Measurements from ENCODE around the gene SLC5A1.

DNA sequence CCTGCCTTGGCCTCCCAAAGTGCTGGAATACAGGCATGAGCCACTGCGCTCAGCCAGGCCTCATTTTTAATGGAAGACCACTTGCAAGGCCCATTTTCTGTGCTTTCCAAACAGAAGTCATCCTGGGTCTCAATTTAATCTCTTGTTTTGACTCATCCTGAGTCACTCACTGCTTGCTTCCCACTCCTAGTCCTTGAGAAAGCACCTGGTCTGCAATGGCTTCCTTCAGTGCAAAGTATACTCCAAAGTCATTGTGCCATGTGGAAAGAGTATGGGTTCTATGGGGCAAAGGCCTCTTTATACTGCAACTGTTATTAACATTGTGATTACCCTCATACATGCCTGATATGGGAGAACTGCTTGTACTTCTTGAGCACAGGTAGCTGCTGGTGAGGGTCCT lies 18.3 kb upstream of the SLC5A1 start:
- TF ChIP-seq, protein P1, sequence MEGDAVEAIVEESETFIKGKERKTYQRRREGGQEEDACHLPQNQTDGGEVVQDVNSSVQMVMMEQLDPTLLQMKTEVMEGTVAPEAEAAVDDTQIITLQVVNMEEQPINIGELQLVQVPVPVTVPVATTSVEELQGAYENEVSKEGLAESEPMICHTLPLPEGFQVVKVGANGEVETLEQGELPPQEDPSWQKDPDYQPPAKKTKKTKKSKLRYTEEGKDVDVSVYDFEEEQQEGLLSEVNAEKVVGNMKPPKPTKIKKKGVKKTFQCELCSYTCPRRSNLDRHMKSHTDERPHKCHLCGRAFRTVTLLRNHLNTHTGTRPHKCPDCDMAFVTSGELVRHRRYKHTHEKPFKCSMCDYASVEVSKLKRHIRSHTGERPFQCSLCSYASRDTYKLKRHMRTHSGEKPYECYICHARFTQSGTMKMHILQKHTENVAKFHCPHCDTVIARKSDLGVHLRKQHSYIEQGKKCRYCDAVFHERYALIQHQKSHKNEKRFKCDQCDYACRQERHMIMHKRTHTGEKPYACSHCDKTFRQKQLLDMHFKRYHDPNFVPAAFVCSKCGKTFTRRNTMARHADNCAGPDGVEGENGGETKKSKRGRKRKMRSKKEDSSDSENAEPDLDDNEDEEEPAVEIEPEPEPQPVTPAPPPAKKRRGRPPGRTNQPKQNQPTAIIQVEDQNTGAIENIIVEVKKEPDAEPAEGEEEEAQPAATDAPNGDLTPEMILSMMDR (conservative IDR thresholded peaks at IDR 0.05; ENCODE audit: low read depth, low read length): no peak
- TF ChIP-seq EZH2 (IDR thresholded peaks at IDR 0.05; ENCODE audit: low read length, unreplicated experiment): no peak
